ENCODE measurements around the gene ADD2.

Gene ADD2

DNA sequence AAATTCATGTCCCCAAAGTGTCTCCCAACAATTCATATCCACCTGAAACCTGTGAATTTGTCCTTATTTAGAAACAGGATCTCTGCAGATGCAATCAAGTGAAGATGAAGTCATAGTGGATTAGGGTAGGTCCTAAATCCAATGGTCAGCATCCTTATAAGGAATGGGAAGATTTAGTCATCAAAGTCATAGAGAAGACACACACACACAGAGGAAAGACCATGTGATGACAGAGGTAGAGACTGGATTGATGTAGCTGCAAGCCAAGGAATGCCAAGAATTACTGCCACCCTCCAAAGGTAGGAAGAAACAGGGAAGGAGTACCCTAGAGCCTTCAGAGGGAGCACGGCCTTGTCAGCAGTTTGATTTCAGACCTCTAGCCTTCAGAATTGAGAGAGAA is 17.7 kb downstream of the ADD2 start:
- no peak overlapping the region for H3K27ac ChIP-seq
- TF ChIP-seq, protein P1, sequence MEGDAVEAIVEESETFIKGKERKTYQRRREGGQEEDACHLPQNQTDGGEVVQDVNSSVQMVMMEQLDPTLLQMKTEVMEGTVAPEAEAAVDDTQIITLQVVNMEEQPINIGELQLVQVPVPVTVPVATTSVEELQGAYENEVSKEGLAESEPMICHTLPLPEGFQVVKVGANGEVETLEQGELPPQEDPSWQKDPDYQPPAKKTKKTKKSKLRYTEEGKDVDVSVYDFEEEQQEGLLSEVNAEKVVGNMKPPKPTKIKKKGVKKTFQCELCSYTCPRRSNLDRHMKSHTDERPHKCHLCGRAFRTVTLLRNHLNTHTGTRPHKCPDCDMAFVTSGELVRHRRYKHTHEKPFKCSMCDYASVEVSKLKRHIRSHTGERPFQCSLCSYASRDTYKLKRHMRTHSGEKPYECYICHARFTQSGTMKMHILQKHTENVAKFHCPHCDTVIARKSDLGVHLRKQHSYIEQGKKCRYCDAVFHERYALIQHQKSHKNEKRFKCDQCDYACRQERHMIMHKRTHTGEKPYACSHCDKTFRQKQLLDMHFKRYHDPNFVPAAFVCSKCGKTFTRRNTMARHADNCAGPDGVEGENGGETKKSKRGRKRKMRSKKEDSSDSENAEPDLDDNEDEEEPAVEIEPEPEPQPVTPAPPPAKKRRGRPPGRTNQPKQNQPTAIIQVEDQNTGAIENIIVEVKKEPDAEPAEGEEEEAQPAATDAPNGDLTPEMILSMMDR (IDR thresholded peaks at IDR 0.05): no peak
- TF ChIP-seq ZFX (IDR thresholded peaks at IDR 0.05; ENCODE audit: borderline replicate concordance): no peak

DNA sequence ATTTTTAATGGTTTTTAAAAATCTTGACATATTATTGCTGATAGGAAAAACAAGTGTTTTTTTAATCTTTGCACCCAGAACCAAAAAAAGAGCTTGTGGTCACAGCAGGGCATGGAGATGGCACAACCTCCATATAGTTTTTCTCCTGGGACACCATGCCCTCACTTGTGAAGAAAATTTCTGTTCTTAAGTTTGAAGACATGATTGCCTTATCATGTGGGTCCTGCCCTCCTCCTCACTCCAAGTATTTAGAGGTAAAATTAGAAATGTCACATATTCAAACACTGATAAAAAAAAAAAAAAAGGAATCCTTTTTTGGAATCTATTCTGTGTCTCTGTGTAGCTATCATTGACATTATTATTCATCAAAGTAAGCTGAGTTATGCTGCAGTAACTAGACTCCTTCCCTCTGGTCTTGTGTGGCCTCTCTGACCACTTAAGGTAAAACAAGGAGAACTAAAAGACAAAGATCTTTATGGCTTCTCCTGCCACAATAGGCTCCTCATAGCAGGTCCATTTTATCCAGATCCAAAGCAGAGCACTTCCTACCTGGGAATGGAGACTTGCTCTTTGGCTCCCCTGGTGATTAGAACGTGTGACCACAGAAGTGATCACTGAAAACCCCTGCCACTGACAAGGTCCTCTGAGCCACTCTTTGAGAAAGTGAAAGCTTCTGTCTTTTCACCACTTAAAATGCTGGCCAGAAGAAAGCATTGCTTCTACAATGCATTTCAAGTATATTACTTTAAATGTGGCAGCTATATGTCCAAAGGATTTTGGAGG is 19.8 kb downstream of the ADD2 start:
- TF ChIP-seq, protein P1 (IDR thresholded peaks at IDR 0.05): peak; percentile 12; the same call in 1 of the 2 replicates
- TF ChIP-seq ZFX (IDR thresholded peaks at IDR 0.05; ENCODE audit: borderline replicate concordance): no peak
- no peak overlapping the region for H3K27ac ChIP-seq

DNA sequence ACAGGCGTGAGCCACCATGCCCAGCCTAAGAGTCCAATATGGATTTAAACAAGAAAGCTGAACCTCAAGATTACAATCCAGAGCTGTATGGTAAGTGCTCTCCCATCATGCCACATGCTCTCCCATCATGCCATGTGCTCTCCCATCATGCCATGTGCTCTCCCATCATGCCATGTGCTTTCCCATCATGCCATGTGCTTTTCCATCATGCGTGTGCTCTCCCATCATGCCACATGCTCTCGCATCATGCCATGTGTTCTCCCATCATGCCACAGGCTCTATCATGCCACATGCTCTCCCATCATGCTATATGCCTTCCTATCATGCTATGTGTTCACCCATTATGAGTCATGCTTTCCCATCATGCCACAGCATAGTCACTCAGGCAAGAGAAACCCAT is 20.7 kb downstream of the ADD2 start:
- no peak overlapping the region for H3K27ac ChIP-seq
- TF ChIP-seq, protein P1 (IDR thresholded peaks at IDR 0.05): no peak
- no peak for TF ChIP-seq ZFX (IDR thresholded peaks at IDR 0.05; ENCODE audit: borderline replicate concordance)

DNA sequence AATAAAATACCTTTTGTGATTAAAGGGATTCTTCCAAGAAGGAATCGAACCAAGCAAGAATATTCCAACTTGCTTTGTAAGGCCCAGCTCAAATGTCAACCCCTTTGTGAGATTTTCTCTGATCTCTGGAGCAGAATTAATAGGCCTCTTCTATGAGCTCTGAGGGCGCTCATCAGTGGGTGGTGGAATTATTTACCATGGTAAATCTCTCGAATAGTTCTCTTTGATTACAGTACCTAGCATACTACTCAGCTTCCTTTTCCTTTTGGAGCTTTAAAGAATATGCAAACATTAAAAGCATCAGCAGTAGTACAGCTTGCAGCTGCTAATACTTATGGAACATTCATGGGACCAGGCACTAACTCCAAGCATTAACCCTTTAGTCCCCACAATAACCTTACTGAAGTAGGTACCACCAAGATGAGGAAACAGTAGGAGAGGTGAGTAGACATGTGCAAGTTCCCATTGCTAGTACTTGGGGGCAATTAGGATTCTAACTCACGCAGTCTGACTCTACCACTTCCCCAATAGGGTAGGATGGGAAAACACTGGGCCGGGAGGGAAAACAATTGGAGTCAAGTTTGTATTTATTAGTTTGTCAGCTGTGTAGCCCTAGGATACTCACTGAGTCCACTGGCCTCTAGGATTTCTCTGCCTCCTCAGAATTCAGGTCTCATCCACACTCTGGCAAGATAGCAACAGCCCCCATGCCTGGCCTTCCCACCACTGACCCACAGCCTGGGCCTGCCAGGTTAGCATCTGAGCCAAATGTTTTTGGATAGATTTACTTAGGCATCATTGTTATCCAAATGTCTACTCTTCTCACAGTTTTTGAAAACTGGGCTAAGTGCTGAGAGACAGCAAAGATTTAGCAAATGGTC is 21.7 kb downstream of the ADD2 start:
- TF ChIP-seq, protein P1 (IDR thresholded peaks at IDR 0.05): no peak
- no peak for TF ChIP-seq ZFX (IDR thresholded peaks at IDR 0.05; ENCODE audit: borderline replicate concordance)
- no peak overlapping the region for H3K27ac ChIP-seq

DNA sequence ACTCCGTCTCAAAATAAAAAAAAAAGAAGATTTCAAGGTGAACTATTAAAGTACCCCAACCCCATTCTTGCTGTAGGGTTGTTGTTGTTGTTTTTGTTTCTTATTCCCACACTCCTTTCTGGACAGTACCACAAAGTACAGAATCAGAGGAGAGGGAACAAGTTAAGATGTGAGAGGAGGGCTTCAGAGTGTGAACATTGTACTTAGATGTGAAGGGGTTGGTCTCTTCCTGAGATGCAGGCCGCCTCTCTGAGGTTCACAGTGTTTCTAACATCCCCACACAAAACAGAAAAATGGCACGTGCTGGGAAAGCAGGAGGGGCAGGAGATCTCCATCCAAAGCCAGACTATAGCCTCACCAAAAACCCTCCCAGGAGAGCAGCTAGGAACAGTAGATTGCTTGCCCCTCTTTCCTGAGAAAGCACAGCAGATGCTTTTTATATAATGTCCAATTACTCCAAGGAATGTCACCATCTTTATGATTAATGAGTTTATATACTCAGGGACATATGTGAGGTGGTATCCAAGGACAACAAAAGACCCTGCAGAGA is 22.6 kb downstream of the ADD2 start:
- TF ChIP-seq, protein P1 (IDR thresholded peaks at IDR 0.05): no peak
- TF ChIP-seq ZFX (IDR thresholded peaks at IDR 0.05; ENCODE audit: borderline replicate concordance): no peak
- no peak overlapping the region for H3K27ac ChIP-seq

DNA sequence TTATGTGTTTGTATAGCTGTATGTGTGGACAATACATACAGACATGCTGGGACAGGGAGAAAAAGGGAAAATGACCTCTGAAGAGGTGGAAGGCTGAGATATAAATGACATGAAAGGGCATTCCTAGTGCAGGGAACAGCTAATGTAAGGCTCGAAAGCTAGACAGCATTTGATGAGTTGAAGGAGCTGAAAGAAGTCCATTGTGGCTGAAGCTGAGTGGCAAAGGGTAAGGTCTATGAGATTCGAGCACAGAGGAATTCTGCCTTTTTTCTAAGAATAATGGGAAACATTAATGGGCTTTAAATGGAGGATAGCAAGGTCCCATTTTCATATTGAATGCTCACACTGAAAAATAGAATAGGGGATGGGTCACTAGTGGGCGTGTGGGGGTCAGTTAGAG is 23.6 kb downstream of the ADD2 start:
- no peak overlapping the region for H3K27ac ChIP-seq
- TF ChIP-seq ZFX (IDR thresholded peaks at IDR 0.05; ENCODE audit: borderline replicate concordance): no peak
- TF ChIP-seq, protein P1 (IDR thresholded peaks at IDR 0.05): no peak
